ENCODE results near the gene ARRDC5. TPM values are rescaled to one million over a fixed set of nuclear protein-coding genes. Genes with fewer than 3 reads are reported as not detected.
"Not testable (repeated sequence)": the region's sequence is repeated elsewhere in the genome, so short reads cannot be mapped to it uniquely, and the experiment has no call there.

ARRDC5 gene
- total and polyA plus RNA-seq, 2 donors, result 0.18 to 0.26 TPM

DNA sequence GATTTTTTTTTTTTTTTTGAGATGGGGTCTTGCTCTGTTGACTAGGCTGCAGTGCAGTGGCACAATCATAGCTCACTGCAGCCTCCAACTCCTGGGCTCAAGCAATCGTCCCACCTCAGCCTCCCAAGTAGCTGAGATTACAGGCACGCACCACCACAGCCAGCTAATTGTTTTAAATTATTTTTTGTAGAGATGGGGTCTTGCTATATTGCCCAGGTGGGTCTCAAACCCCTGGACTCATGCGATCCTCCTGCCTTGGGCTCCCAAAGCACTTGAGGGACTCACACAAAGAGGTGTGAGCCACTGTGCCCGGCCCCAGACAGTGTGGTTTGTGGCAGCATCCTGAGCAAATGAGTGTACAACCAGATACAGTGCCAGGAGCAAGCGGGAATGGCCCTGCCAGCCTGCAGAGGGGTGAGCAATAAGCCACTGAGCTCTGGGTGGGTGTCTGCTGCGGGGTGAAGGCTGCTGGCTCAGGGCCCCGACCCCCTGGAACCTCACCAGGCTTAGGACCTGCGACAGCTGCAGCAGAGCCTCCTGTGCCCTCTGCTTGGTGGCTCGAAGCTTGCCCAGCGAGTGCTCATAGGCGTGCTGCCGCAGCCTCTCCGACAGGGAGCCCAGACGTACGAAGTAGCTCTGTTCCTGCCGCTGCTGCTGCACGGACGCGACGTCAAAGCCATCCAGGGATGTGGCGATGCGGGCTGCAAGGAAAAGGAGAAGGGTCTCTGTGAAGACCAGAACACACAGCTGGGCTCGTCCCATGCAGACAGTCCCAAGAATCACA is 55.3 kb downstream of the ARRDC5 start:
- no peak for DNase-seq (ENCODE audit: extremely low spot score)
- WGBS, result 95% methylated on average over 23 of the region's 23 CpGs
- no peak overlapping the region for H3K4me3 ChIP-seq (ENCODE audit: low read depth, low read length)

DNA sequence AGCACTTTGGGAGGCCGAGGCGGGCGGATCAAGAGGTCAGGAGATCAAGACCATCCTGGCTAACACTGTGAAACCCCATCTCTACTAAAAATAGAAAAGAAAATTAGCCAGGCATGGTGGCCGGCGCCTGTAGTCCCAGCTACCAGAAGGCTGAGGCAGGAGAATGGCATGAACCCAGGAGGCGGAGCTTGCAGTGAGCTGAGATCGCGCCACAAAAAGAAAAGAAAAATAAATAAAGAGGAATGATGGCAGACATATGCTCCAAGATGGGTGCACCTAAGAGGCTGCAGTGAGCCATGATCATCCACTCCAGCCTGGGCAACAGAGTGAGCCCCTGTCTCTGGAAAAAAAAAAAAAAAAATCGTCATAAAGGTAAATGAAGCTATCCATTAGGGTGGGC is 56.7 kb downstream of the ARRDC5 start:
- not testable (repeated sequence) for H3K4me1 ChIP-seq (ENCODE audit: insufficient read depth); DNase-seq (ENCODE audit: extremely low spot score); H3K27ac ChIP-seq (ENCODE audit: low read depth); H3K4me3 ChIP-seq (ENCODE audit: low read depth, low read length); H3K36me3 ChIP-seq (ENCODE audit: insufficient read depth)
- WGBS, result 54% methylated on average over 9 of the region's 9 CpGs

More for the DNA sequence above, 55.3 kb downstream of the ARRDC5 start:
- Histone ChIP-seq H3K36me3 (ENCODE audit: insufficient read depth) (peaks cover 4% of the 10 kb centered on the region), H3K4me1 (ENCODE audit: insufficient read depth) (no peaks in the 10 kb centered on the region), H3K27ac (ENCODE audit: low read depth) (no peak overlapping the region)

DNA sequence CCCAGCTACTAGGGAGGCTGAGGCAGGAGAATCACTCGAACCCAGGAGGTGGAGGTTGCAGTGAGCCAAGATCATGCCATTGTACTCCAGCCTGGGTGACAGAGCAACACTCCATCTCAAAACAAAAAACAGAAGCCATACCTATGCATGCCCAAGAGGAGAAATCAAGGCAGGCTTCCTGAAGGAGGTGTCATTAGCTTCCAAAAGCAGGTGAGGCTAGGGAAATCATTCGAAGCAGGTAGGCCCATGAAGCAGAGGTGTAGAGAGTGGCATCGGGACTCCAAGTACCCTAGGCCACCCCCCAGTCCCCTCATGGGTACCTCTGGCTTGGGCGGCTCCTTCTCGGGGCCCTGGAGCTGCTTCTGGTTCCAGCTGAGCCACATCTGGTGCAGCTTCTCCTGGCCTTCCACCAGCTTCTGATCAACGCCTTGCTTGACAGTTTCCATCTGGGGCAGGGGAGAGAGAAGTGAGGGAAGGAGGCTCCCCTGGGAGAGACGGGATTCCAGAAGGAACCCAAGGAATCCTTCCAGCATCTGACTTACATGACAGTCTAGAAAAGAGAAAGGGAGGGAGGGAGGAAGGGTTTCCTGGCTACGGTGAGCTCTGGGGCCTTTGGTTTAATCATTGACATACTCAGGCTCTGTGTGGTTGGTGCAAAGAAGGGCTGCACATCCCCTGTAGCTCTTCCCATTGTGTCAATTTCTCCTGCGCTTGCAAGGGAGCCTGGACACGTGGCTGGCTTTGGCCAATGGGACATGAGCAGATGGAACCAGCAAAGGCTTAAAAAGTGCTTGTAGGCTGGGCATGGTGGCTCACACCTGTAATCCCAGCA is 58.1 kb downstream of the ARRDC5 start:
- no peak overlapping the region for H3K4me3 ChIP-seq (ENCODE audit: low read depth, low read length)
- no peak overlapping the region for H3K27ac ChIP-seq (ENCODE audit: low read depth)
- H3K4me1 ChIP-seq (ENCODE audit: insufficient read depth), result no peaks in the 10 kb centered on the region
- peaks cover 4% of the 10 kb centered on the region for H3K36me3 ChIP-seq (ENCODE audit: insufficient read depth)
- 62% methylated on average over 10 of the region's 10 CpGs for WGBS
- DNase-seq (ENCODE audit: extremely low spot score), result no peak

DNA sequence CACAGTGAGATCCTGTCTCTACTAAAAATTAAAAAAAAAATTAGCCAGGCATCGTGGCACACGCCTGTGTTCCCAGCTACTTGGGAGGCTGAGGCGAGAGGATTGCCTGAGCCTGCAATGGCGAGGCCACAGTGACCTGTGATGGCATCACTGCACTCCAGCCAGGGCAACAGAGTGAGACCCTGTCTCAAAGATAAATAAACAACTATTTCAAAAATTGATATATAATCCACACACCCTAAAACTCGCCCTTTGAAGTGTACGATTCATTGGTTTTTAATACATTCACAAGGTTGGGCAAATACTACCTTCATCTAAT is 59.1 kb downstream of the ARRDC5 start:
- no peak overlapping the region for H3K4me3 ChIP-seq (ENCODE audit: low read depth, low read length)
- WGBS, result 97% methylated on average over 6 of the region's 6 CpGs
- no peak overlapping the region for H3K27ac ChIP-seq (ENCODE audit: low read depth)
- no peaks in the 10 kb centered on the region for H3K4me1 ChIP-seq (ENCODE audit: insufficient read depth)
- DNase-seq (ENCODE audit: extremely low spot score), result no peak
- H3K36me3 ChIP-seq (ENCODE audit: insufficient read depth), result peaks cover 4% of the 10 kb centered on the region

Small RNA genes within 50 kb of the gene (small RNA-seq; reads per million reads assigned to genes)
- gene MIR4747, result not detected

Other genes with a start within 250 kb of the ARRDC5 start
- gene MYDGF, start 232.6 kb downstream of the ARRDC5 start, total RNA-seq, result 49.3 TPM
- gene MYDGF, start 232.6 kb downstream of the ARRDC5 start, polyA plus RNA-seq, result 104 TPM
- gene DPP9, start 179.1 kb downstream of the ARRDC5 start, total RNA-seq, result 13.6 TPM
- gene DPP9, start 179.1 kb downstream of the ARRDC5 start, polyA plus RNA-seq, result 37.3 TPM
- 7.7 TPM for gene FEM1A, start 111.2 kb downstream of the ARRDC5 start, total RNA-seq
- 9.1 TPM for gene FEM1A, start 111.2 kb downstream of the ARRDC5 start, polyA plus RNA-seq
- 1.4 TPM for gene TICAM1, start 71.2 kb downstream of the ARRDC5 start, total RNA-seq
- 13.7 TPM for gene TICAM1, start 71.2 kb downstream of the ARRDC5 start, polyA plus RNA-seq
- 32.3 TPM for gene PLIN3, start 35.2 kb downstream of the ARRDC5 start, total RNA-seq
- gene PLIN3, start 35.2 kb downstream of the ARRDC5 start, polyA plus RNA-seq, result 74.9 TPM
- 8.5 TPM for gene UHRF1, start 6.6 kb upstream of the ARRDC5 start, total RNA-seq
- 0.57 TPM for gene UHRF1, start 6.6 kb upstream of the ARRDC5 start, polyA plus RNA-seq
- 14.3 TPM for gene KDM4B, start 66.2 kb upstream of the ARRDC5 start, total RNA-seq
- gene KDM4B, start 66.2 kb upstream of the ARRDC5 start, polyA plus RNA-seq, result 19.5 TPM

Measured in urinary bladder (tissue), 4 donors.